A549 (cell line): ENCODE results near the gene CPN1.

ENCODE experiments used
- CHD4 ChIP-seq: fragments of 200-600 bp; sonication (generic); IDR thresholded peaks from 2 replicates; pipeline ENCODE4 v1.6.1; 2016; ENCODE audit warnings: antibody characterized with exemption, mild to moderate bottlenecking, borderline replicate concordance
- CTCF ChIP-seq: fragments of >200 bp; sonication (Bioruptor Twin); formaldehyde crosslinking; IDR thresholded peaks from 3 replicates; pipeline ENCODE4 v1.5.1; 2016
- KDM1A ChIP-seq: fragments of 200-600 bp; sonication (generic); IDR thresholded peaks from 2 replicates; pipeline ENCODE4 v1.6.1; 2016; ENCODE audit warnings: low read depth, mild to moderate bottlenecking
- RNF2 ChIP-seq: fragments of 200-600 bp; sonication (generic); IDR thresholded peaks from 2 replicates; pipeline ENCODE4 v1.6.1; 2016; ENCODE audit warnings: low read depth, mild to moderate bottlenecking, antibody characterized with exemption, moderate library complexity, borderline replicate concordance
- TF ChIP-seq, protein P1 (sequence below): fragments of 200-600 bp; sonication (generic); IDR thresholded peaks from 2 replicates; pipeline ENCODE4 v1.6.1; 2016; ENCODE audit warnings: antibody characterized with exemption, mild to moderate bottlenecking, moderate library complexity

- TF ChIP-seq RNF2, result no peak
- TF ChIP-seq CTCF, result no peak
- TF ChIP-seq KDM1A, result no peak
- TF ChIP-seq, protein P1, sequence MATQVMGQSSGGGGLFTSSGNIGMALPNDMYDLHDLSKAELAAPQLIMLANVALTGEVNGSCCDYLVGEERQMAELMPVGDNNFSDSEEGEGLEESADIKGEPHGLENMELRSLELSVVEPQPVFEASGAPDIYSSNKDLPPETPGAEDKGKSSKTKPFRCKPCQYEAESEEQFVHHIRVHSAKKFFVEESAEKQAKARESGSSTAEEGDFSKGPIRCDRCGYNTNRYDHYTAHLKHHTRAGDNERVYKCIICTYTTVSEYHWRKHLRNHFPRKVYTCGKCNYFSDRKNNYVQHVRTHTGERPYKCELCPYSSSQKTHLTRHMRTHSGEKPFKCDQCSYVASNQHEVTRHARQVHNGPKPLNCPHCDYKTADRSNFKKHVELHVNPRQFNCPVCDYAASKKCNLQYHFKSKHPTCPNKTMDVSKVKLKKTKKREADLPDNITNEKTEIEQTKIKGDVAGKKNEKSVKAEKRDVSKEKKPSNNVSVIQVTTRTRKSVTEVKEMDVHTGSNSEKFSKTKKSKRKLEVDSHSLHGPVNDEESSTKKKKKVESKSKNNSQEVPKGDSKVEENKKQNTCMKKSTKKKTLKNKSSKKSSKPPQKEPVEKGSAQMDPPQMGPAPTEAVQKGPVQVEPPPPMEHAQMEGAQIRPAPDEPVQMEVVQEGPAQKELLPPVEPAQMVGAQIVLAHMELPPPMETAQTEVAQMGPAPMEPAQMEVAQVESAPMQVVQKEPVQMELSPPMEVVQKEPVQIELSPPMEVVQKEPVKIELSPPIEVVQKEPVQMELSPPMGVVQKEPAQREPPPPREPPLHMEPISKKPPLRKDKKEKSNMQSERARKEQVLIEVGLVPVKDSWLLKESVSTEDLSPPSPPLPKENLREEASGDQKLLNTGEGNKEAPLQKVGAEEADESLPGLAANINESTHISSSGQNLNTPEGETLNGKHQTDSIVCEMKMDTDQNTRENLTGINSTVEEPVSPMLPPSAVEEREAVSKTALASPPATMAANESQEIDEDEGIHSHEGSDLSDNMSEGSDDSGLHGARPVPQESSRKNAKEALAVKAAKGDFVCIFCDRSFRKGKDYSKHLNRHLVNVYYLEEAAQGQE, result no peak
- TF ChIP-seq CHD4, result no peak
These were observed 33.5 kb upstream of the CPN1 start for GRCh38 chr10:100114976-100115770.
